KG1 (cell line): ENCODE measurements around the gene CYTH3.
"Not testable (repeated sequence)": the region's sequence is repeated elsewhere in the genome, so short reads cannot be mapped to it uniquely, and the experiment has no call there.

Experiments
- DNase-seq: peaks from one replicate; lab custom pipeline; 2025; lab: John Stamatoyannopoulos, UW

Gene CYTH3

GRCh38 chr7:6229284-6229683 lies 43.1 kb downstream of the CYTH3 start:
- DNase-seq, result not testable (repeated sequence)

- no peak for DNase-seq
Observed at GRCh38 chr7:6228361-6229229, 43.8 kb downstream of the CYTH3 start.

GRCh38 chr7:6227294-6227846 lies 45.1 kb downstream of the CYTH3 start:
- DNase-seq, result no peak

GRCh38 chr7:6226194-6226799 lies 46.1 kb downstream of the CYTH3 start:
- no peak for DNase-seq

- not testable (repeated sequence) for DNase-seq
Observed at GRCh38 chr7:6223411-6223810, 49.0 kb downstream of the CYTH3 start.

GRCh38 chr7:6223010-6223409 lies 49.4 kb downstream of the CYTH3 start:
- DNase-seq, result not testable (repeated sequence)

- DNase-seq, result no peak
Observed at GRCh38 chr7:6221340-6222319, 50.8 kb downstream of the CYTH3 start.

- DNase-seq, result no peak
Observed at GRCh38 chr7:6218329-6218728, 54.1 kb downstream of the CYTH3 start.

- no peak for DNase-seq
Observed at GRCh38 chr7:6212008-6212407, 60.4 kb downstream of the CYTH3 start.

GRCh38 chr7:6210621-6211372 lies 61.6 kb downstream of the CYTH3 start:
- no peak for DNase-seq

GRCh38 chr7:6209340-6209739 lies 63.1 kb downstream of the CYTH3 start:
- DNase-seq, result no peak

- no peak for DNase-seq
Observed at GRCh38 chr7:6208573-6209328, 63.7 kb downstream of the CYTH3 start.

- DNase-seq, result no peak
Observed at GRCh38 chr7:6205971-6206660, 66.3 kb downstream of the CYTH3 start.

- DNase-seq, result no peak
Observed at GRCh38 chr7:6203381-6203780, 69.0 kb downstream of the CYTH3 start.

- no peak for DNase-seq
Observed at GRCh38 chr7:6202117-6202516, 70.3 kb downstream of the CYTH3 start.

GRCh38 chr7:6200971-6201370 lies 71.5 kb downstream of the CYTH3 start:
- DNase-seq, result no peak

GRCh38 chr7:6198689-6199595 lies 73.5 kb downstream of the CYTH3 start:
- no peak for DNase-seq

GRCh38 chr7:6197801-6198551 lies 74.4 kb downstream of the CYTH3 start:
- no peak for DNase-seq
